CD4-positive, alpha-beta T cell treated with Interleukin-2 at 100 ng/mL for 4 hours (primary cell): ENCODE data around the gene LRGUK.
"Not testable (repeated sequence)": the region's sequence is repeated elsewhere in the genome, so short reads cannot be mapped to it uniquely, and the experiment has no call there.

Experiments
- DNase-seq: peaks from one replicate; pipeline ENCODE4 v3.0.0-alpha.2; 2020; ENCODE audit warnings: low spot score

The LRGUK gene

DNA sequence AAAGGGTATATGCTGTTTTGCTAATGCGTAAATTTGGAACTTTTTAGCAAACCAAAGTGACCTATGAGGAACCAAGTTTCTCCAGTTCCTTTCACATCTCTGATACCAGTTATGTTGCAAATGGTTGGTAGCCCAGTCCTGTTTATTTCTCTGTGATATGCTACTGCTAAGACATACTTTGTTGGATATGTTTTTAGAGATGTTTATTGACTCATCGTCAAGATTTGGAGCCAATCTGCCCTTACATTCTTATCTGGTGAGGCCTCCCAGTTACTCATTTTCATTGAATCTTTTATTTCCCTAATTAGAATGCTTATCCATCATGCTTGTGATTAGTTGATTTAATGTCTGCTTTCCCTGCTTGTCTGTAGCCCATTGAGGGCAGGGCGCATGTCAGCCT lies 58.9 kb downstream of the LRGUK start:
- DNase-seq: no peak

DNA sequence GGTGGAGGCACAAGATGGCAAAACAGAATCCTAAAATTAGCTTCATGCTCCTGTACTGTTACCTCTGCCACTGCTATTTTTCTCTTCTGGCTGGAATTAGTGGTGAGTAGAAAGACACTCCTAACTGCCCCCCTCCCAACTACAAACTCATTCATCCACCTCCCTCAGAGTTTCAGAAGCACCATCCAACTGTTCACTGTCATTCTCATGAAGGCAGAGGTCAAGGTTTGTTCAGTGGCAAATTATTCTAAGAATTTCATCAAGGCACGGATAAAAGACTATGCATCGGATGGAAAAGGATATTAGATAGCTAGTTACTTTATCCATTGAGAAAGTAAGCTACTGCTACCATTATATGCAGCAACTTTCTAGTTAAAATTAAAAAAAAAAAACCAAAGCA lies 59.7 kb downstream of the LRGUK start:
- DNase-seq: no peak

- no peak for DNase-seq
Measured at GRCh38 chr7:134187893-134188292, 60.8 kb downstream of the LRGUK start.

- no peak for DNase-seq
Measured at GRCh38 chr7:134188311-134188710, 61.2 kb downstream of the LRGUK start.

GRCh38 chr7:134189559-134189958 lies 62.4 kb downstream of the LRGUK start:
- DNase-seq: no peak

GRCh38 chr7:134191876-134192275 lies 64.7 kb downstream of the LRGUK start:
- DNase-seq: no peak

DNA sequence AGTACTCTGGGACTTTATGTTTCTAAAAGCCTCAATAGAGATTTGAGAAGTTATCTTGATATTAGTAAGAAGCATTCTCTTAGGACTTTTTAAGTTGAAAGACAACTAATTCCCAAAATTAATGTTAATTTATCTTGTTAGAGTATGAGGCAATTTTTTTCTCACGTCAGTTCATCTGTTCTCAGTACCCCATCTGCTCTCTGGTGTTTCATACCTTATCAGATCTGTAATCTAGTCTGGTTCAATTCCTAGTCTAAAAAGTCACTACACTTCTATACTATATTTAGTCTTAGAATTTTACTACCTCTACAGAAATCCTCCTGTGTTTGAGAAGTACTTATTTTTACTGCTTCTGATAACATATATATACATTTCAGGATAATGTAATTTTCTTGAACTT lies 66.1 kb downstream of the LRGUK start:
- DNase-seq: no peak

GRCh38 chr7:134195252-134195651 lies 68.1 kb downstream of the LRGUK start:
- no peak for DNase-seq

DNA sequence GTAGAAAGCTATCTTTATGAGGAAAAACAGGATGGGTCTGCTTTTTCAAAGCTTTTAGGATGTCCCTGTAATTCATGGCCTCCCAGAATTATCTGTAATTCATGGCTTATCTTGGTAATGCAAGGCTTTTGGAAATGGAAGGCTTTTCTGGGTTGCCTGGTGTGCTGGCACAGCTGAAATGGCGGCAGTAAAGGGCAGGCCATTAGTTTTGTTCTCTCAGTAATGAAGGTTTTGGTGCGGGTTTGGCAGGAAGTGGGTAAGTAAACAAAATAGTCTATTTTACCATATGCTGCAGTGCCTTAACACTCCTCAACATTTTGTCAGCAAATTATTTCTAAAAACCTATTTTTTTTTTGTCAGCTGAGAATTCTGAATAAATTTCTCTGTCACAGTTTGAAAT lies 69.3 kb downstream of the LRGUK start:
- DNase-seq: no peak

- DNase-seq: no peak
Measured at GRCh38 chr7:134197345-134197744, 70.2 kb downstream of the LRGUK start.

GRCh38 chr7:134200970-134201369 lies 73.8 kb downstream of the LRGUK start:
- no peak for DNase-seq

- DNase-seq: no peak
Measured at GRCh38 chr7:134201569-134202261, 74.6 kb downstream of the LRGUK start.

- no peak for DNase-seq
Measured at GRCh38 chr7:134203186-134203889, 76.2 kb downstream of the LRGUK start.

- no peak for DNase-seq
Measured at GRCh38 chr7:134209322-134210015, 82.3 kb downstream of the LRGUK start.

DNA sequence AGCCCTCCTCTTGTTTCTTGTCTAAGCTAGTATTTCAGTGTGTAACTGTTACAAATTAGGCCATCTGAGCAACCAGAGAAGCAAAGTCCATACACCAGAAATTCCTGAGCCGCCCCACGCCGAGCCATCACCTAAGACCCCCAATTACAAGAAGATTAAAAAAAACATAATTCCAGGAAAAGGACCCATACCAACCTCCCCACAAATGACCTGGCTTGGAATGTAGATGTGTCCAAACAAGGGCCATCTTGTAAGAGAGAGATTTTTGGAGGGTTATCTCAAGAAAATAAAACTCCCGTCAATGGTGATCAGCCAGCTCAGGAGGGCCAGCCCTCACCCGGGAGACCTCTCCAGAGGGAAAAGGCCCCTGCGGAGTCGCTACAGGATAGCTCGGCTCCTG lies 83.1 kb downstream of the LRGUK start:
- DNase-seq: no peak

DNA sequence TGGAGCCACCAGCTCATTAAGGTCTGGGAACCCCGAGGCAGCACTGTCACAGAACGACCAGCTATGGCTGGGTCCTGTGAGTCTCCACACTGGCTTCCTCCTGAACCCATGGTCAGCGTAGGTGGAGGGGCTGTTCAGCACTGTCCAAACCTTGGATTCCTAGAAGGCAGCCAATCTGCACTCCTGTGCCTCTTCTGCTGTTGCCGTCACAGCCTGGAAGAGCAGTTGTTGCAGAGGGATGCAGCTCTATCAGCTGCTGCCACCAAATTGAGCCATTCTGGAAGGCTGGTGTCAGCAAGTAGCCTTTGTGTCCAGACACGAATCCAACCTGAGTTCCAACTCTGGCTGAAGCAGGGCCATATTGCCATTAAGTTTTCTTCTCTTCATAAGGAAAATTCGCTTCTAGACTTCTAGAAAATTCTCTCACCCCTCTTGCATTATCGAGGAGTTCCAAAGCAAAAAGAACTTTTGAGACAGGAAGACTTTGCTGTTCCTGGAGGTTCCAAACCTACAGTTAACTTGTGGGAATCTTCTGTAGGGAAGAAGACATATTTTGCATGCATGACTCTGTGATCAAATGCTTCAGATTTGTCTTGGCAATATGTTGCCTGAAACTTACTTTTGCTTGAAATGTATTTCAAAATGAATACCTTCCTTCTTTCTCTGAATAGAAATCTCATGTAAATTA lies 84.0 kb downstream of the LRGUK start:
- DNase-seq: no peak

DNA sequence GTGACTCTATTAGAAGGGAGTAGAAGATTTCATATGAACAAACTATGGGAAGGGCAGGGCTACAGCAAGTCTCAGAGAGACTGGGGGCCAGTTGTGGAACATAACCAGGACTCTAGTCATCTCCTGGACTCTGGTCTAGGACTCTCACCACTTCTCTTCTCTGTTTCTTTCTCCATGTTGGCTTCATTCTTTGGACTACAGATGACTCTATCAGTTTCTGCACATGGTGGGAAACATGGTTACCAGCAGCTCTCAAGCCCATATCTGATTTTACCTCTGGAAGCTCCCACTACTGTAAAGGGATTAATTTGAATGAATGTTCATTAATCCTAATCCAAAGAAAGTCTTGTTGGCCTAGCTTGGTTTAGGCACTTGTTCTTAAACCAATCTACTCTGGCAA lies 84.7 kb downstream of the LRGUK start:
- DNase-seq: no peak

DNA sequence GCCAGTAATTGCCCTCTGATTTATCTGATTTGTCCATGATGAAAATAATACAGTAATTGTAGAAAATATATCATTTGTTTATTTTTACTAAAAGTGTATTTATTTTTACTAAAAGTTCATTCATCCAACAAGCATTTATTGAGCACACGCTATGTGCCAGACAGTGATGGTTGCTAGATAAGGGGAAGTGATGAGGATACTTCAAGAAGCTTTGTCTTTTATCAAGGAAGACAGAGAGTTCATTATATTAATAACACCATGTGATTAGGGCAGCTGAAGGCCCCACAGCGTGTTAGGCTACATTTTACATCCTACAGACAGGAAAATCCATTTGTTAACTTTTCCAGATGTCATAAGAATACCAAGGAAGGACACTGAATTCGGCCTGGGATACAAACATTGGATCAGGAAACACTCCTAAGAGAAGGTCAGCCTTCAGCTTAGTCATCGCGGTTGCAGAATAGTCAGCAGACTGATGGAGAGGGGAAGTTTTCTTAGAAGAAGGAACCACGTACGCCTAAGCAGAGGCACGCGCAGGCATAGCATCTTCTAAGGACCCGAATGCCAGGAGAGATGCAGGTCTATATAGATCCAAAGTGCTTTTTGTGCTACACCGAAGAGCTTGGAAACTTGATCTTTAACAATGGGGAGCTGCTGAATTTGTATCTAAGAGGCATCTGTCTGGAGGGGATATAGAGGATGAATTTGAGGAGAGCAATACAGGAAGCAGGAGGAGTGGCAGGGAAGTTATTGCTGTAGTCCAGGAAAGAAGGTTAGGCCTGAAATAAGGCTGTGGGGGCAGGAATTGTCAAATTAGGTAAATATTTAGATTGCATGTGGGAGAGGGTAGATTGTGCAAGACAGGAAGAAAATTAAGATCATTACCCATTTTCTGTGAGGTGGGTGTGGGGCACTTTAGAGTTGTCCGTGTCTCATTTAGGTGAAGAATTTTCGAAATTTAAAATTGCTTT lies 85.7 kb downstream of the LRGUK start:
- DNase-seq: no peak

GRCh38 chr7:134220236-134220635 lies 93.1 kb downstream of the LRGUK start:
- no peak for DNase-seq

DNA sequence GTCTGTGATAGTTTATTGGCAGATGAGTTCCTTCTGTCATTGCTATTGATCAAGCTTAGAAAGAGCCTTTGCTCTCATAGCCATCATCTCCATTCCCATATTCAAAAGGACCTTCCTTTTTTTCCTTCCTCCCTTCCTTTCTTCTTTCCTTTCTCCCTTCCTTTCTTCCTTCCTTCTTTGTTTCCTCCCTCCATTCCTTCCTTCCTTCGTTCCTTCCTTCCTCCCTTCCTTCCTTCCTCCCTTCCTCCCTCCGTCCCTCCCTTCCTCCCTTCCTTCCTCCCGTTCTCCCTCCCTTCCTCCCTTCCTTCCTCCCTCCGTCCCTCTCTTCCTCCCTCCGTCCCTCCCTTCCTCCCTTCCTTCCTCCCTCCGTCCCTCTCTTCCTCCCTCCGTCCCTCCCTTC lies 104.2 kb downstream of the LRGUK start:
- not testable (repeated sequence) for DNase-seq

DNA sequence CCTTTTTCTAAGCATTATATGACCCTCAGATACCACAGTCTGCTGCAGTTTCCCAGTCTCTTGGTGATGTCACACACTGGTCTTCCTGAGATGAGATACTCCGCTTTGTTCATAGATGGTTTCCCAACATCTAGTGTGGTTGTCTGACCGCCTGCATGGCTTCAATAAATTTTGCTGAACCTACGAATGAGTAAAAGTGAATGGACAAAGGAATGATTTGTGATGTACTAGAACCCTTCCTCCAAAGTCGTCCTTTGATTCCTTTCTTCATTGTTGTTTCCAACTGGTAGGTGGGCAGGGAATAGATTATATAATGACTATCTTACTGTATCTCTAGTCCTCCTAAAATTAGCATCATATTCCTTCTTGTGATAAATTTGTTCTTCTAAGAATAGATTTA lies 107.1 kb downstream of the LRGUK start:
- no peak for DNase-seq

DNA sequence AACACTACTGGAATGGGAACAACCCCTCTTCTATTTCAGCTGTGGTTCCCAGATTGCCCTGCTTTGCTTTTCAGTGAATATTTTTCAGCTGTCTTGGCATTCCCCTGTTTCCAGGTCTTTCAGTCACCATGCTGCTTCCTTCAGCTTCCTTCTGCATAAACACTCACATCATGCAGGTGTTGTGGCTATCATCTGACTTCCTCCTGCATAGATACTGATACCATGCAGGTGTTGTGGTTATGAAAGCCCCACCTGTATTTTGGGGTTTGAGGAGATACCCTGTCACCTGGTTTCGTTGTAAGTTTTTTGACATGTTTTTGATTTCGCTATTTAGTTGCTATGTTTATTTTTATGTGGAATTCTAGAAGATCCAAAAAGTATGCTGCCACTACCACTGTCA lies 118.1 kb downstream of the LRGUK start:
- no peak for DNase-seq
